ENCODE data around the gene PCYT2.

The PCYT2 gene

DNA sequence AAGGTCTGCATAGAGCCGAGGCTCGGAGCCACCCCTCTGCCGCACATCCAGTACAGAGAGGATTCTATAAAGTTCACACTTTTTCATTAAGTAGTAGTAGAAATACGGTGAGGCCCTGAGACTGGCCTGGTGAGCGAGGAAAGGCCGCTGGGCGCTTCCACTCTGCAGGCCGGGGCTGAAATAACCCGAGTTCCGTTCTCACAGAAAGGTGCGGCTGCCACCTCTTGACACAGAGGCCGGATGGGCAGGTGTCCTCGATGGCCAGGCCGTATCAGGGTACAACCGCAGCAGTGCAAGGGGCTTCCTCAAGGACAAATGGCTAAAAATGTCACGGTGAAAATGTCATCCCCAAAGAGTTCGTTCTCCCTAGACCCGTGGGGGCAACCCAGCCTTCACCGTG, 770 bp upstream of the PCYT2 start:
- no peak for DNase-seq

DNA sequence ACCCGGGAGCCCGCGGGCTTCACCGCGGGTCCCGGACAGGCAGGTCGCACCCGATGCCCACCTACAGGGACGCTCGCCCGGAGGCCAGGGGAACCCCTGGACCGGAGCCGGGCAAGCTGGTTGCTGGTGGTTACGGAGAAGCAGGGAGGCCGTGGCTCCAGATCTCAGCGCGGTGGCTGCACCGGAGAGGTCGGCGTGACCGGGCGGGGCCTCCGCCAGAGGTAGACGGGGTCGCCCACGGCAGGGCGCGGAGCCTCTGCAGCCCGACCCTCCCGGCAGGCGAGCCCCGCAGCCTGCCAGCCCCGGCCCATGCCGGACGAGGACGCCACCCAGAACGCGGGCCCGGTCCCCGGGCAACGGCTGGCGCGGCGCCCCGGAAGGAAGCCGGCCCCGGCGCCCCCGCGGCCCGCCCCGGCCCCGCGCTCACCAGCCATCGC, 341 bp downstream of the PCYT2 start:
- no peak for DNase-seq

DNA sequence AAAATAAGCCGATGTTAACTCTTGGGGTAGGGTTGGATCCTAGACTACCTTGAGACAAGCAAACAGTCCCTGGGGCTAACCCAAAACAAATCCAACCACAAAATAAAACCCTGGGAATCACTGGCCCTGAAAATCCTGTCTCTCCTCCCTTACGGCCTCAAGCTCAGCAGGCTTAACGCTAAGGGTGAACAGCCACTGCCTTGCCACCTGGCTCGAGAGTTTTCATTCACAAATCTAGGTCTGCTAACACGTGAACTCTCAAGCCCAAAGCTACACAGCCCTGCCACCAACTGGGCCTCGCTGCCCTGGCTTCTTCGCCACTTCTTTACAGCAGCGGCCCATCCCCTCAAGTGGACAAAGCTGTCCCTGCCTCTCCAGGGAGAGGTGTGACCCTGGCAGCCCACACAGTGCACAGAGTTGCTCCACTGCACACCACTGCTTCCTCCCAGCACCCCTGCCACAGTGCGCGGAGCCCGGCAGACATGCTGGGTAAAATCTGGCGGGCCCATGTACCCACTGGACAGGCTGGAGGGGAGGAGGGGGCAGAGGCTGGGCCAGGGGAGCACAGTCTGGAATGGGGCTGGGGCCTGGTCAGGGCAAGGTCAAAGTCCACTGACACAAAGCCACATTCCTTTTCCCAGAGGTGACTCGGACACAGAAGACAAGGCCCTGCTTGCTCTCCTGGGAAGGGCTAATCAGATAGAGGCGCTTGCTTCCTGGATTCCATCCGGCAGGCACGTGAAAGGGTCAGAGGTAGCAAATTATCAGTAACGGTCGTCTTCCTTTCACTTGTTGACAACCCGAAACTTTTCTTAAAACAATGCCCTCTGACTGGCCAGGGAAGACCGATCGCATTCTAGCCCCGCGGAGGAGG, 996 bp downstream of the PCYT2 start:
- no peak for DNase-seq

DNA sequence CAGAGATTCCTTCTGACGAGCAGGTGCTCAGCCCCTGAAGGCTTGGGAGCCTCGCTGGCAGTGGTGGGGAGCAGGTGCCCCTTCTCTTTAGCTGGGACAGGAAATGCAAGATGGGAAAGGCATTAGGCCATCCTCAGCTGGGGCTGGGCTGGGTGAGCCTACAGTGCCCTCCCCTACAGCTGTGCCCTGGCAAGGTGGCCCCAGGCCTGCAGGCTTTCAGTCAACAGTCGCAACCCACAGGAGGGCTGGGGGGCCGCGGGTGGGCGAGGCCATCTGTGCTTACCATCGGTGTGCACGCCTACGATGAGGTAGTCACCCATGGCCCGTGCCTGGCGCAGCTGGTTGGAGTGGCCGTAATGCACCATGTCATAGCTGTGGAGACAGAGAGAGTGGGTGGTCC, 2.0 kb downstream of the PCYT2 start:
- no peak for DNase-seq

DNA sequence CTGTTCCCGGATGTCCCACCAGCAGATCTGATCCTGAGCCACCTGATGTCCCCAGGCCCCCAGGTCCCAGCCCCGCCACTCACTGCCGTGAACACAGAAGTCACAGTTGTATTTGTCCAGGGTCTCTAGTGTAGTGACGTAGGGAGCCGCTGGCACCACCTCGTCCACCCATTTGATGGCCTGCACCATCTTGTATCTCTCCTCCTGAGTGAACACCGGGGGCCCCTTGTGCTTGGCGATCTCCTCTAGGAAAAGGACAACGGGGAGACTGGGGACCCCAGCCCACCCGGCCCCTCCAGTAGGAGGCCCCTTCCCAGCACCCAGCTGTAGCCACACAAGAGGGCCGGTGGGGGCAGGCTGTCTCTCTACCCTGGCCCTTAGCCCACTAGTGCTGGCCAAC, 2.4 kb downstream of the PCYT2 start:
- no peak for DNase-seq

DNA sequence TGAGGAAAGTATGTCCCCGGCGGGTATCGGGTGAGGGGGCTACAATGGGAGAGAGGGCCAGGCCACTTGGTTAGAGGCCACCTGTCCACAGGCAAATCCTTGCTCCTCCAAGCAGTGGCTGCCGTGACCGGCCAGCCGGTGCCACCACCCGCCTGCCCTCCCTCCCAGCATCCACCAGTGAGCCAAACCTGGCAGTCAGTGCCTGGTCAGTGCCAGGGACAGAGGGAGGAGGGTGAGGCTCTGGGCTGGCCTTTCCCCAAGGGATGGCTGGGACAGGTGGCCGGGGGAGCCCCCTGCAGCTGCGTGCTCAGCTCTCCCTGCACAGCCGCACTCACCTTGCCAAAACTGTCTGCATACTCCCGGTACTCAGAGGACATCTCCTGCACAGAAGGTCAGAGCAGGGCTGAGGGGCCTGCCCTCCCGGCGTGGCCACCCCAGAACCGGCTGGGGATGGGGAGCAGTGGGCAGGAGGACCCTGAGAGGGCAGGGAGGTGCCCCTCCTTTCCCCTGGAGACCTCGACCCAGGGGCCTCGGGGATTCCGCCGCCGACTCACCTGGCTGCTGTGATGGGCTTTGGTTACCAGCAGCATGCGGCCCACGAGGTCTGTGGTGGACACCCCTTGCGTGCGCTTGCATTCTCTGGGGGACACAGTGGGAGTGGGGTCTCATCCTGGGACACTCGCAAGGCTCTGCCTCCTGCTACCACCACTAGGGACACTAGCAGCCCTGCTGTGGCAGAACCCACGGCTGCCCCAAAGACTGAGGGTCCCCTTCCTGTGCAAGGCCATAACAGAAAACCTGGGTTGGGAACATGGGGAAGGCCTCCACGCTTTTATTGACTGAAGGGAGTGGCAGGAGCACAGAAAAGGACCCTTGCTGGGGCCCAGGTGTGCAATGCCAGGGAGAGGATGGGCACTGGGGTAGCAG, 3.7 kb downstream of the PCYT2 start:
- DNase-seq, result no peak

DNA sequence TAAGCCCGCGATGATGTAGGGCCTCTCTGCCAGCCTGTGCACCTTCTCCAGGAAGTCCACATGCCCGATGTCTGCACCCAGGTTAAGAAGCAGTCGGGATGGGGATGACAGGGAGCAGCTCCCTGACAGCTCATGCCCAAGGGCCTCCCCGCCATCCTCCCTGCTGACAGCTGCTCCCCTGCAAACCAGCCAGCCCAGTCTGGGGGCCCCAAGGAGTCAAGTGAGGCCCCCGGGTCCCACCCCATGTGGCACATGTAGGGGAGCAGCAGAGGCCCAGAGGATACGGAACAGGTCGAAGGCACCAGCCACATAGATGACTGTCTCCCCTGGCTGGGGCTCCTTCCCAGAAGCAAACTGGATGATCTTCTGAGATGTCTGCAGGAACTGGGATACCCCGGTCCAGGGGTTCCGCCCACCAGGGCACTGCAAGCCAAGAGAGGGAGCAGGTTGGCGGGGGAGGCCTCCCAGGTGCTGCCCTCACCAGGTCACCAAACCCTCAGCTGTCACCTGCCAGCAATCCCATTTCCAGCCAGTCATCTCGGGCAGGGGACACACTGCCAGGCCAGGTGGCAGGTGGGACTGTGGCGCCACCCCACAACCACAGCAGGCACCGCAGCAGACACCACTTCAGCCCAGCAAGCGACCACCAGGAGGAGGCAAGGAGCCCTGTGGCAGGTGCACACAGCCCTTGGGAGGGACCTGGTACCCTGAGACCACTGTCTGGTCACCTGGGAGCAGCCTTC, 4.6 kb downstream of the PCYT2 start:
- DNase-seq, result no peak

DNA sequence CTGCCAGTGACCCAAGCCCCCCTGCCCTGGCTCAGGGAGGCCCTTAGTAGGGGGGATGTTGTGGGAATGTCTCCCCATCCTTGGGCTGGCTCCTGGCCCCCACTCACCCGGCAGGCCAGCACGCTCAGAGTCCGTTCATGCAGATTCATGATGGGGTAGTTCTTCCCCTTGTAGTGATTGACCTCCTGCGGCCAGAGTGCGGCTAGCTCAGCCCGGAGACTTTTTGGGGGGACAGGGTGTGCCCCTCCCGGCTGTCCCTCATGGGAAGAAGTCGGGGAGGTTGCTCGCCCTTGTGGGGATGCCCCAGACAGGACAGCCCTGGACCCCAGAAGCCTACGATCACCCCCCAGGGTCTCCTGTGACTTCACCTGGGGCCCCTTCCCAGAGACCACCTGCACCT, 5.2 kb downstream of the PCYT2 start:
- DNase-seq, result no peak

DNA sequence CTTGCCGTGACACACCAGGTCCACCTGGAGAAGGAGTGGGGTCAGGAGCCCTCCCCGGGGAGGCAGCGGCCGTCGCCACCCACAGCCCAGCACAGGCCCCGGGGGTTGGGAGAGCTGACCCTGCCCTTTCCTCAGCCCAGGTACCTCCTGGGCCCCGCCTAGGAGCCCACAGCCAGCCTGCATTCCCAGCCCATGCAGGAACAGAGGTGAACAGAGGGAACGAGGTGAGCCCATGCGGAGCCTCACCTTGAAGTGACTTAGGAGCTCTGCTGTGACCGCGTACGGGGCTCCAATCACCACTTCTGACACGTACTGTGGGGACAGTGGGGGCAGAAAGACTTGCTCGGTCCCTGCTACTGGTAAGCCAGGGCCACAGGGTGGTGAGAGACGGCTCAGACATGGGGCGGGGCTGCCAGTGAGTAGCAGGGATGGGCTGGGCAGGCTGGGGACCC, 5.7 kb downstream of the PCYT2 start:
- DNase-seq, result no peak

DNA sequence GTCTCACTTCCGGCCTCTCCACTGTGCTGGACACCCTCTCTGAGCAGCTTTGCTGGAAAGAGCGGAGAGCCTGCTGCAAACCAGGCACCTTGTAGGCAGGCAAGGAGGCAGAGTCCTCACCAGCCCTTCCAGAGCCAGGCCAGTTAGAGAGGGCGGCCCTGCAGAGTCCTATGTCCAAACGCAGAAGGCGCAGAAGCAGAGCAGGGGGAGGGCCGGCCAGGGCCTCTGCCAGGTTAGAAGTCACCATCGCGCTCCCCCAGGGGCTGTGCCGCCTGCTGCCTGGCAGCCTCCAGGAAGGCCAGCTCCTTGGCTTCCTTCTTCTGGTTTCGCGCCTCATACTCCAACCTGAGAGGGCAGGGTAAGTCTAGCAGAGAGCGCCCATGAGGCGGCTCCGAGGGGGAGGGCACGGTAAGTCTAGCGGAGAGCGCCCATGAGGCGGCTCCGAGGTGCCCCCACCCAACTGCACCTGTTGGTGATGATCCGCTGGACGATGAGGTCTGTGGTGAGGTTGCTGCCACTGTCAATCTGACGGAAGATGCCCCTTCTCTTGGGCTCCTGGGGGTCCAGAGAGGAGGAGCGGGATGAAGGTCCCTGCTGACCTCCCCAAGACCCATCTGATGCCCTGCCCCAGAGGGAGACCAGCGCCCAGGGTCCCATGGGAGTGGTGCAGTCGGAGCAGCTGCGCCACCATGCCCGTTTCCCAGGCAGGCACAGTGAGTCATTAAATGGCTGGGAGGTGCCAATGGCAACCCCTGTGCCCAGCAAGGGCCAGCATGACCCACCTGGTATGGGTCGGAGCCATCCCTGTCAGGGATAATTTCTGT, 6.4 kb downstream of the PCYT2 start:
- no peak for DNase-seq

DNA sequence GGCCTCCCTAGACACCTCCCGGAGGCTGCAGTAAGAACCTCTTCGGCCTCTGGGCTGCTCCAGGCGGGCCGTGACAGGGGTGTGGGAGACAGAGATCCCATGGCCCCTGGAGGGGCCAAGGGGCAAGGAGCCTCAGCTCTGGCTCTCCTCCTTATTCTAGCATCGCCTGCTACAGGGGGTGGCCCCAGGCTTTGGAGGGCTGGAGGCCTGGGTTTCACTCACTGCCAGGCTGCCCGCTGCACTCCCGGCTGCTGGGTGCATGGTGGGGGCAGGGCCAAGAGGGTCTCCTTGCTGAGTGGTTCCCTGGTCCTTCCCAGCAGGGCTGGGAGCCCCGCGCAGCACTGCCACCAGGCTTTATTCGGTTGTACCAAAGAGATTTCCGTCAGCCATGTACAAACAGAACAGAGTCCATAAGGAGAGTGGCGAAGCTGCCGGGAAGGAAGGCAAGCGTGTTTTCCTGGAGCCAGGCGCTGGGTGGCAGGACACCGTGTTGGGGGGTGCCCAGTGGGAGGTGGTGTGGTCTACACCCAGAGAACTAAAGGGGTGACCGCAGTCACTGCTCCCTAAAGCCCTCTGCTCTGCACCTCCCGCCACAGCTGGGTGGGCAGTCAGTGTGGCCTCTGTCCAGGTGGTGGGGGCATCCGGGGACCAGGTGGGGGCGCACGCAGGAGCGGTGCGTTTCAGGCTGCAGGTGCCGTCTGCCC, 7.2 kb downstream of the PCYT2 start:
- no peak for DNase-seq

DNA sequence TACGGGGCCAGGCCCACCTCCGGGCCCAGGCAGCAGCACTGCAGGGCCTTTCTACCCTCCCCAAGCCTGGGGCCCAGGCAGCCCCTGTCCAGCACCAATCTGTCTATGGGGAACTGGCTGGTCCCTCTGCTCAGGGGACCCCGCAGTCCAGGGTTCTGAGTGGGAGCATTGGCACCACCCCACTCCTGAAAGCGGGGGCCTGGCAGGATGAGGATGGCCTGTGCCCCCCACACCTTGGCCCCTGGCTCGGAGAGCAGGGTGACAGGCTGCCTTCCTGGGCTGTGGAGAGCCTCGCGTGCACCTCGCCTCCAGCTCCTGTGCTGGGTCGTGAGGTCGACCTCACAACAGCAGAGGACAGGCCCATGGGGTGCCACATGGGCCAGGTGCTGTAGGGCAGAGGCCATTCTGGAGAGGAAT, 7.8 kb downstream of the PCYT2 start:
- no peak for DNase-seq

DNA sequence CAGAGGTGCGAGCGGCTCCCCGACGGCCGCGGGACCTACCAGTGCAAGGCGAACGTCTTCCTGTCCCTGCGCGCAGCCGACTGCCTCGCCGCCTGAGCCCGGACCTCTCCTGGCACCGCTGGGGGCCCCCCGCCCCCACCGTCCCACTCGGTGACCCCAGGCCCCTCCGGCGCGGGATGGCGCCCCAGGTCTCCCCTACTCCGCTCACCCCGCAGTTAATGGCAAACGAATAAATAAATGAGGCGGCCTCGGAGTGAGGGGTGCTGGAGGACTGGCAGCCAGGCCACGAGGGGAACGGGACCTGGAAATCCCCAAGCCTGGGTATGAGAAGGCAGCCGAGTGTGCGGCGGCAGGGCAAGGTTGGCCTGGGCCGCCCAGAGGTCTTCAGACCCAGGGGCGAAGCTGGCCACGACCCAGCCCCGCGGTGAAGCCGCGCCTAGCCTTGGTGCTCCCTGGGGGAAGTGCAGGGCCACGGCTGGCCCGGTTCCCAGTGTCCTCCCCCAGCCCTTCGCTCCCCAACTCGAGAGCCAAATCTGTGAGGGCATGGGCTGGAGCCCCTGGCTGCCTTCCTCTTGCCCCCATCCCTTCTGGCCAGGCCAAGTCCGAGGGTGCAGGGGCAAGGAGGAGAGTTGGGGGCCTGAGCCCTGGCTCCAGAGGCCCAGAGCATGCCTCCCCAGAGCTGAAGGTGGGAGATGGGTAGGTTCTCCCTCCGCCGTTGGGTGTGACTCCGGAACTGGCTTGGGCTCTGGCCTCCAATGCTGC, 8.4 kb downstream of the PCYT2 start:
- no peak for DNase-seq

DNA sequence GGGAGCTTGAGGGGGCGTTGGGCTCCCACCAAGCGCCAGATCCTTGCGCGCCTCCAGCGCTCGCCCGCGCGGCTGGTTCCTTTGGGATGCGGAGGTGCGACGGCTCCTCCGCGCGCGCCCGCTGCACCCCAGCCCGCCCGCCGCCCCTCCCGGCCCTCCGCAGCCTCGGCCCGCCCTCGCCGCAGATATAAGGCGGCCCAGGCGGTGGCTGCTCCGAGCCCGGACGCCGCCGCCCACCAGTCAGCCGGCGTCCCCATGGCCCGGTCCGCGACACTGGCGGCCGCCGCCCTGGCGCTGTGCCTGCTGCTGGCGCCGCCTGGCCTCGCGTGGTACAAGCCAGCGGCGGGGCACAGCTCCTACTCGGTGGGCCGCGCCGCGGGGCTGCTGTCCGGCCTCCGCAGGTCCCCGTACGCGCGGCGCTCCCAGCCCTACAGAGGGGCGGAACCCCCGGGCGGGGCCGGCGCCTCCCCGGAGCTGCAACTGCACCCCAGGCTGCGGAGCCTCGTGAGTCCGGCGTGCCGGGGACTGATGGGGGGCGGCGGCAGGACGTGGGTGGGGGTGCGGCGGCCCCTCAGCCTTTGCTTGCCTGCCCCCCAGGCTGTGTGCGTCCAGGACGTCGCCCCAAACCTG, 9.1 kb downstream of the PCYT2 start, which contains the start of gene NPB:
Gene NPB, plus strand, starts transcription at position 216 of the 630 bp plus-strand sequence. Its CDS starts 40 bp downstream, at position 256.
- DNase-seq, result no peak

DNA sequence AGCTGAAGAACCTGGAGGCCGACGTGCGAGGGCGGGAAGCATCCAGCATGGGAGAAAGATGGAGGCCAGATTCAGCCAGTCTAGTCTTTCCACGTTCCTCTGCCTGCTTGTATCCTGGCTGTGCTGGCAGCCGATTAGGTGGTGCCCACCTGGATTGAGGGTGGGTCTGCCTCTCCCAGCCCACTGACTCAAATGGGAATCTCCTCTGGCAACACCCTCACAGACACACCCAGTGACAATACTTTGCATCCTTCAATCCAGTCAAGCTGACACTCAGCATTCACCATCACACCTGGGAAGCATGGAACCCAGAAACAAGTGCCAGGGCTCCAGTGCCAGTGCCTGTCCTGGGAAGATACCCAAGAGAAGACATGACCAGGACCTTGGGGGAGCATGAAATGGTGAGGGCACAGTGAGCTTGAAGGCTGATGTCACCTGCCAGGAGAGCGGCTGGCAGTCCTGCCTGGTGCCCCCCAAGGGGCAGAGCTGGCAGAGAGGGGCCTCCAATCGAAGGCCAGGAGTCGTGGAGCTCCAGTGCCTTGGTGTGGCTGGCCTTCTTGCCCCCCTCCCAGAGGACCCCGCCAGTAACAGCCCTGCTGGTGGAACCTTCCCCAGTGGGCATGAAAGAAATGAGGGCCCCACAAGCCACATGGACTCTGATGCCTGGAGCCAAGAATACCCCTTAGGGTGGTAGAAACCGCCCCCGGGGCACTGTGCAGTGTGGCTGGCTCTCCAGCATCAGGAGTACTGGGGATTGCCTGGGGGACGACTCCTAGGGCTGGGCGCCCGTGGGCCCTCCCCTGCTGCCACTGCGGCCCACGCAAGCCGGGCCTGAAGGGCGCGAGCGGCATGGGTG, 9.8 kb downstream of the PCYT2 start:
- no peak for DNase-seq

DNA sequence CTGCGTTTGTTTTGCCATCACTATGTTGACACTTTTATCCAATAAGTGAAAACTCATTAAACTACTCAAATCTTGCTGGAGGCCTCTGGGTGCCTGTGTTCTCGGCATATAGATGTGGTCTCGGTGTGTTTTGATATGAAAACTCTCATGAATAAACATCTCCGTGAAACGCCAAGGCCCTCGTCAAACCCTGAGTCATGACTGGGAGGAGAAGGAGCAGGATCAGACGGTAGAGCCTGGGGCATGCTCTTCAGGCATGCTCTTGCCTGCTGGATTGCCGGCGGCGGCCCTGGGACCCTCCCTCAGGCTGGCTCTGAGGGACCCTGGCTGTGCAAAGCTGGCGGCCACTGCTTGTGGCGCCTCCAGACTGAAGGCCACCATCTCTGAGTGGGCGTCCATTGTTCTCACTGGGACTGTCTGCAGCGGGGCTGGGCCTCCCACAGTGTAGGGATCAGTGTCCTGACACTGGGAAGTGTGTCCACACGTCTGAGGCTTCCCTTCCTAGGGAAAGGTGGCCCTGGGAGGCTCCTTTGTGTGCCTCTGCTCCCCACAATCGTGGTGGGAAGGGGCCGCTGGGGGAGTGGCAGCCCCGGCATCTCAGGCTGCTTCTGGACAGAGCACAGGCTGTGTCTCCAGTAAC, 10.9 kb downstream of the PCYT2 start:
- DNase-seq, result no peak

DNA sequence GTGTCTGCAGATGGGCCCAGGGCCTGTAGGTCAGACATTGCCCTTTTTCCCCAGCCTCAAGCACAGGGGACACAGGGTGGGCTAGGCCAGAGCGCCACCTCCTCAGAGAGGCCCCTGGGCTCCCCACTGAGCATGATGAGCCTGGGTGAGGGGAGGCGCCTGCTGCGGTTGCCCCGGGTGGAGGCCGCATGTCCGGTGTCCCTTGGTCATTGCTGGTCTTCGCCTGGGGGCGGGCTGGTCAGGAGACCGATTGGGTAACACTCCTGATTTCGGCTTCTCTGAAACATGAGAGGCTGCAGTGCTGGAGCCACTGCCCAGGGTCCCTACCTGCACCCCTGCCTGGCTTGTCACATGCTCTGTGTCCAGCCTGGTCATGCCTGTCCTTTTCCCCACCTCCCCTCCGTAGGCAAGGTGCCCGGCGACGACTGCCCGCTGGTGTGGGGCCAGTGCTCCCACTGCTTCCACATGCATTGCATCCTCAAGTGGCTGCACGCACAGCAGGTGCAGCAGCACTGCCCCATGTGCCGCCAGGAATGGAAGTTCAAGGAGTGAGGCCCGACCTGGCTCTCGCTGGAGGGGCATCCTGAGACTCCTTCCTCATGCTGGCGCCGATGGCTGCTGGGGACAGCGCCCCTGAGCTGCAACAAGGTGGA, 11.6 kb downstream of the PCYT2 start:
- DNase-seq, result no peak

DNA sequence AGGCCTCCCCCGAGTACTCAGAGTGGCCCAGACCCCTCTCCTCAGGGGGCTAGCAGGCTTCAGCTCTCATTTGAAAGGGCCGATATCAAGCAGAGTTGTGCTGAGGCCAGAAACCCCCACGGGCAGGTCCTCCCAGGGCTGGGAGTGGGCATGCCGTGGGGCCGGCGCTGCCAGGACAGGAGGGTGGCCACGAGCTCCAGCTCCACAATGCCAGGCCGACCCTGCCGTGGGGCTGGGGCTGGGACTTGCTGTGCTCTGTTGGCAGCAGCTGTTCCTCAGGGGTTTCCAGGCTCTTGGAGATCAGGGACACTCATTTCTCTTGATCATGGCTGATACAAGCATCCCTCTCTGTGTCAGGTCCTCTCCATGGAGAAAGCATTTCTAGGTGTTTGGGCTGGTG, 12.3 kb downstream of the PCYT2 start:
- DNase-seq, result no peak
